Mucosa of stomach (tissue), 1 donor: Measurements from ENCODE around the gene DOCK6.

ENCODE experiments used
- H3K27me3 ChIP-seq: one replicate; pipeline ENCODE4 v1.7.0; 2013; ENCODE audit warnings: mild to moderate bottlenecking, low read length; ENCODE audit not compliant: control insufficient read depth, insufficient read depth
- H3K36me3 ChIP-seq: one replicate; pipeline ENCODE4 v1.7.0; 2013; ENCODE audit warnings: low read length; ENCODE audit not compliant: control insufficient read depth, insufficient read depth
- H3K4me1 ChIP-seq: one replicate; pipeline ENCODE4 v1.7.0; 2013; ENCODE audit warnings: mild to moderate bottlenecking, low read length; ENCODE audit not compliant: control insufficient read depth, insufficient read depth
- H3K4me3 ChIP-seq: one replicate; pipeline ENCODE4 v1.7.0; 2013; ENCODE audit warnings: low read length
- H3K9ac ChIP-seq: one replicate; pipeline ENCODE4 v1.7.0; 2013; ENCODE audit warnings: mild to moderate bottlenecking, low read length, moderate library complexity
- H3K9me3 ChIP-seq: one replicate; pipeline ENCODE4 v1.7.0; 2013; ENCODE audit warnings: mild to moderate bottlenecking, low read length, moderate library complexity; ENCODE audit not compliant: control insufficient read depth
- donor health status: Pancreatic carcinoma.

The DOCK6 gene

DNA sequence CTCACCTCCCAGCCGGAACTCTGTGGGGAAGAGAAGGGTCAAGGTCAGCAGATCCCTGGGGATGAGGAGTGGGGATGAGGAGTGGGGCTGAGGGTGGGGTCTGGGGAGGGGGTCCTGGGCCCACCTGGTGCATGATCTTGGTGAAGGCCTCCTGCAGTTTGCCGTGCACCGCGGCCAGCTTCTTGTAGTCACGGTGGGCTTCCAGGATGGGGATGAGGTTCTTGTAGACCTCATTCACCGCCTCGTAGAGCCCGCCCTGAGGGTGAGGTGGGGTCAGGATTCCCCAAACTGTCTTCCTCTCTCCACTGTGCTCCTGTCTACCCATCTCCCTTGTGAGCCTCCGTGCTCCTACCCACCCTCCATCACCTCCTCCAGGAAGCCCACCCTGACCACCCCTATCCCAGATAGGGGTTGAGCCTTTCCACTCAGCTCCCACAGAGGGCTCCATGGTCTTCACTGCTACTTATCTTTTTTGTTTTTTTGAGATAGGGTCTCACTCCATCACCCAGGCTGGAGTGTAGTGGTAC is 58.2 kb downstream of the DOCK6 start:
- Histone ChIP-seq H3K9me3 (no peaks in the 10 kb centered on the region), H3K27me3 (no peaks in the 10 kb centered on the region), H3K9ac (peak overlapping the region; percentile 41), H3K4me3 (no peak overlapping the region), H3K36me3 (no peaks in the 10 kb centered on the region), H3K4me1 (peaks cover 10% of the 10 kb centered on the region)

- Histone ChIP-seq H3K4me1 (peaks cover 10% of the 10 kb centered on the region), H3K27me3 (no peaks in the 10 kb centered on the region), H3K9ac (peak overlapping the region; percentile 41), H3K4me3 (no peak overlapping the region), H3K36me3 (no peaks in the 10 kb centered on the region), H3K9me3 (no peaks in the 10 kb centered on the region)
Observed at GRCh38 chr19:11203194-11204075, 58.9 kb downstream of the DOCK6 start.

GRCh38 chr19:11202488-11203193 is 59.7 kb downstream of the DOCK6 start:
- Histone ChIP-seq H3K36me3 (no peaks in the 10 kb centered on the region), H3K9ac (peak overlapping the region; percentile 41), H3K4me3 (no peak overlapping the region), H3K4me1 (peaks cover 16% of the 10 kb centered on the region), H3K27me3 (no peaks in the 10 kb centered on the region), H3K9me3 (no peaks in the 10 kb centered on the region)

GRCh38 chr19:11201791-11202190 is 60.5 kb downstream of the DOCK6 start:
- H3K4me3 ChIP-seq, result no peak overlapping the region
- H3K4me1 ChIP-seq, result peaks cover 18% of the 10 kb centered on the region
- no peak overlapping the region for H3K9ac ChIP-seq
- H3K36me3 ChIP-seq, result no peaks in the 10 kb centered on the region
- no peaks in the 10 kb centered on the region for H3K9me3 ChIP-seq
- H3K27me3 ChIP-seq, result no peaks in the 10 kb centered on the region

DNA sequence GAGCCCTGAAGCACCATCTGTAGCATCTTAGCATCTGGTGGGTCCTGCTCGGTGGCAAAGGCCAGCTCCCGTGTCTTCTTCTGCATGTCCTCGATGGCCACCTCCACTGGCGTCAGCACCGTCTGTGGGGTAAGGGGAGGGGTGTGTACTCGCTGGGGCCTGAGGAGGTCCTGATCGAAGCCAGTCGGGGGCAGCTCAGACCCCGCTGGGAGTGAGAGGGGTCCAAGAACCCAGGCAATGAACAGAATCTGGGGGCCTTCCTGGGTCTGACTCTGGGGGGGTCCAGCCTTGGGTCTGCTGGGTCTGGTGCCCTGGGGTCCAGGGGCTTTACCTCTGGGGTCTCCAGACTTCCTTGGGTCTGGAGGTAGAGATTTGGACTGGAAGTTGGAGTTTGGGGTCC is 61.4 kb downstream of the DOCK6 start:
- Histone ChIP-seq H3K9me3 (no peaks in the 10 kb centered on the region), H3K27me3 (no peaks in the 10 kb centered on the region), H3K4me3 (no peak overlapping the region), H3K36me3 (no peaks in the 10 kb centered on the region), H3K9ac (no peak overlapping the region), H3K4me1 (peaks cover 25% of the 10 kb centered on the region)

DNA sequence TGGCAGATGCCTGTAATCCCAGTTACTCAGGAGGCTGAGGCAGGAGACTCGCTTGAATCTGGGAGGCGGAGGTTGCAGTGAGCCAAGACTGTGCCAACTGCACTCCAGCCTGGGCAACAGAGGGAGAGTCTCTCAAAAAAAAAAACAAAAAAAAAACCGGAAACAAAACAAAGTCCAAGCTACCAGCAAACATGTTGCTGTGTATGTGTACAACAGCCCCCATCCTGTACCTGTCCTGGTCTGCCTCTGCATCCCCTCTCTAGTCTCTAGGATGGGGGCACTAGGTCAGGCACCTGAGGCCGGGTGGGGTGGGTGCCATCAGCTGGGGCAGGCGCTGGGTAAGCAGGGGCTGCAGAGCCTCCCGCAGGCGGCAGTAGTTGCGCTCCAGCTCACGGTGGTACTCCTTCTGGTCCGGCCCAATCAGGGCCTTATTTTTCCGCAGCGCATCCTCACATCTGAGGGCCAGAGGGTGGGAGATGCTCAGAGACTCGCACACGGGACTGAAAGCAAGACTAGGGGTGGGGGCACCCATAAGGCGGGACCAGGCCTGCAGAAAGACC is 62.2 kb downstream of the DOCK6 start:
- Histone ChIP-seq H3K9ac (no peak overlapping the region), H3K4me3 (no peak overlapping the region), H3K36me3 (no peaks in the 10 kb centered on the region), H3K27me3 (no peaks in the 10 kb centered on the region), H3K4me1 (peaks cover 30% of the 10 kb centered on the region), H3K9me3 (no peaks in the 10 kb centered on the region)

DNA sequence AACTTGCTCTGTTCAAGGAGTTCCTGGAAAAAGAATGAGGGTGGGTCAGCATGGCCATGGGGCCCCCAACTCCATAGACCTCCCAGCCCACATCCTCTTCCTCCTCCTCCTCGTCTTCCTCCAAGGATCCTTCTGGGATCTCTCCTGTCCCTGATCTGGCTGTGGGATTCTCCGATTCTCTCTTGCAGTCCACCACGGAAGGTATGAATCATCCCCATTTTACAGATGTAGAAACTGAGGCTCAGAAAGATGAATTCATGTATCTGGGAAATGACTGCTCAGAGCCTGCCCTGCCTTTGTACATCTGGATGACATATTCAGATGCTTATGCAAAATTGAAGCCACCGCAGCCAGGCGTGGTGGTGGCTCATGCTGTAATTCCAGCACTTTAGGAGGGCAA is 62.8 kb downstream of the DOCK6 start:
- H3K36me3 ChIP-seq, result no peaks in the 10 kb centered on the region
- H3K4me1 ChIP-seq, result peaks cover 34% of the 10 kb centered on the region

GRCh38 chr19:11198769-11199424 is 63.4 kb downstream of the DOCK6 start:
- H3K4me1 ChIP-seq, result peaks cover 34% of the 10 kb centered on the region

More for the DNA sequence above, 62.8 kb downstream of the DOCK6 start:
- H3K9ac ChIP-seq, result no peak overlapping the region
- no peaks in the 10 kb centered on the region for H3K9me3 ChIP-seq
- H3K4me3 ChIP-seq, result no peak overlapping the region
- H3K27me3 ChIP-seq, result no peaks in the 10 kb centered on the region

DNA sequence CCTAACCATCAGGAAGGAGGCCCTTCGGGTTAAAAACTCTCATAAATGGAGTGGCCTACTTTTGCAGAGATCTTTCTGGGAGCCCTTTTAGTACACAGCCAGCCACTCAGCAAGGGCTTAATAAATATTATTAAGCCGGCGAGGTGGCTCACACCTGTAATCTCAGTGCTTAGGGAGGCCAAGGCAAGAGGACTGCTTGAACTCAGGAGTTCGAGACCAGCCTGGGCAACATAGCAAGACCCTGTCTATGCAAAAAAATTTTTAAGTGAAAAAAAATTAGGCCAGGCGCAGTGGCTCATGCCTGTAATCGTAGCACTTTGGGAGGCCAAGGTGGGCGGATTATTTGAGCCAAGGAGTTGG is 64.2 kb downstream of the DOCK6 start:
- Histone ChIP-seq H3K9ac (no peak overlapping the region), H3K9me3 (no peaks in the 10 kb centered on the region), H3K36me3 (no peaks in the 10 kb centered on the region), H3K4me3 (no peak overlapping the region), H3K4me1 (peaks cover 29% of the 10 kb centered on the region), H3K27me3 (no peaks in the 10 kb centered on the region)

More at GRCh38 chr19:11198769-11199424, 63.4 kb downstream of the DOCK6 start:
- Histone ChIP-seq H3K36me3 (no peaks in the 10 kb centered on the region), H3K9me3 (no peaks in the 10 kb centered on the region), H3K4me3 (no peak overlapping the region), H3K9ac (no peak overlapping the region), H3K27me3 (no peaks in the 10 kb centered on the region)

DNA sequence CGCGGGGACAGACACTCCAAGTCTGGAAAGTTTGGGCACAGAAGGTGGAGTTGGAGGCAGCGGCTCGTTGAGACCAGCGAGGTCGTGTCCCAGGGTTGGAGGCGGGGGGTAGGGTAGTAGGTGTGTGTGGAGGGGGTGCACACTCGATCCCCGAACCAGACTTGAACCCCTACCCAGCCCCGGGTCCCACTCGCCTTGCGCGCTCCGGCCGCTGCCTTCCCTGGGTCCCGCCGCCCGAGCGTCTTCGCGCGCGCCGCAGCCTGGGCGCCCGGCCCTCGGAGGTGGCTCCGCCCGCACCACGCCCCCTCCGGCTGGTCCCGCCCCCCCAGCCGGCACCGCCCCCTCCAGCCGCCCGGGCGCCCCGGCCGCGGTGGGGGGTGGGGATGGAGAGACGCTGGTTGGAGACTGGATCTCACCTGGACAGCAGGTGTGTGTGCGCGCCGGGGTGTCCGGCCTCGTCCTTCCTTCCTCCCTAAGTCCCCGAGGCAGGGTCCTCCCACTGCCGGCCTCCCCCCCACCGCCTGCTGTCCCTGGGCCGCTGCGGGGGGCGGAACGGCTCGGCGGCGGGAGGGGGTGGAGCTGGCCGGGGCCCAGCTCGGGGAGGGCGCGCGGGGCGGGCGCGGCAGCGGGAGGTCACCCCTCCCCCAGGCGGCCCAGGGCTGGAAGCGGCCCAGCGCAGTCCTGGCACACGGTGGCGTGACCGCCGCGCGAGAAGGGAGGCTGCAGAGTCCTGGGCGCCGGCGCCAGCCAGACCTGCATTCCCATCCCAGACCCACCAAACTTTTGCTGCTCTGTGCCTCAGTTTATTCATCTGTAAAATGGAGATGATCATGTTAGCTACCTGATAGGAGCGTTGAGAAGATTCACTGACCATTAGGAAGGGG is 64.8 kb downstream of the DOCK6 start, which contains the start of gene KANK2:
TSS of gene KANK2 (minus strand) at position 255 of the 884 bp plus-strand sequence. CDS start 3,034 bp downstream, outside the sequence.
- peaks cover 28% of the 10 kb centered on the region for H3K4me1 ChIP-seq

More for the DNA sequence above, 64.8 kb downstream of the DOCK6 start, which contains the start of gene KANK2:
- Histone ChIP-seq H3K9me3 (no peaks in the 10 kb centered on the region), H3K36me3 (no peaks in the 10 kb centered on the region), H3K27me3 (no peaks in the 10 kb centered on the region), H3K9ac (peak within 1 kb of the TSS; percentile 87), H3K4me3 (peak within 1 kb of the TSS; percentile 28)
